Tibial nerve (tissue), 4 donors: ENCODE data around the gene GBF1. TPM values are rescaled to one million over a fixed set of nuclear protein-coding genes. Genes with fewer than 3 reads are reported as not detected.

ENCODE experiments used
- DNase-seq, 2 donors: peaks; one replicate each; pipeline ENCODE4 v3.0.0-alpha.2; 2019; ENCODE audit warnings: low spot score in 2 of 2
- H3K27ac ChIP-seq, 4 donors: fragments of 200-600 bp; sonication (generic) in 3 of 4; one replicate each; pipeline ENCODE4 v1.5.1; 2017 to 2019; ENCODE audit warnings: mild to moderate bottlenecking in 1 of 4
- H3K27me3 ChIP-seq, 2 donors: fragments of 200-600 bp; sonication (generic) in 1 of 2; one replicate each; pipeline versions ENCODE4 v1.5.1 to v1.6.0; 2017 to 2019
- H3K36me3 ChIP-seq, 3 donors: fragments of 200-600 bp; sonication (generic); one replicate each; pipeline ENCODE4 v1.5.1; 2018 to 2019
- H3K4me1 ChIP-seq, 4 donors: fragments of 200-600 bp; sonication (generic) in 3 of 4; one replicate each; pipeline ENCODE4 v1.5.1; 2017 to 2019
- H3K4me3 ChIP-seq, 4 donors: fragments of 200-600 bp; sonication (generic) in 3 of 4; one replicate each; pipeline ENCODE4 v1.5.1; 2017 to 2019; ENCODE audit warnings: mild to moderate bottlenecking in 1 of 4, moderate library complexity in 1 of 4
- H3K9me3 ChIP-seq, 4 donors: fragments of 200-600 bp; sonication (generic) in 3 of 4; one replicate each; pipeline ENCODE4 v1.5.1; 2017 to 2019
- CTCF ChIP-seq, 5 experiments: fragments of 200-600 bp in 3 of 5; fragments of 450-650 bp in 2 of 5; sonication (generic) in 3 of 5; IDR thresholded peaks; one replicate each; pipeline ENCODE4 v1.5.1; 2016 to 2019; ENCODE audit warnings: antibody characterized with exemption in 5 of 5, mild to moderate bottlenecking in 3 of 5, moderate library complexity in 2 of 5
- EP300 ChIP-seq, 2 donors: sonication (generic); formaldehyde crosslinking; IDR thresholded peaks; one replicate each; pipeline ENCODE4 v1.6.1; 2017; ENCODE audit warnings: antibody characterized with exemption in 2 of 2, mild to moderate bottlenecking in 1 of 2
- POLR2A ChIP-seq, 2 donors: fragments of 450-650 bp; IDR thresholded peaks; one replicate each; pipeline ENCODE4 v1.6.1; 2017; ENCODE audit warnings: antibody characterized with exemption in 2 of 2, mild to moderate bottlenecking in 2 of 2, moderate library complexity in 2 of 2
- WGBS, 2 donors: methylation state at CpG; one replicate each; pipeline ENCODE4 v1.1.5; 2018; 5-methylcytosine and 5-hydroxymethylcytosine counted together
- total RNA-seq, 4 donors: library from RNA; depleted of rRNA; stranded (reverse); fragments of >200 nt; gene quantifications; one replicate each; pipeline ENCODE4 v1.1.0, GENCODE V29; 2016

GBF1 gene
- total RNA-seq, 4 donors from 2014 or later, result 31.0 to 38.0 (median 36.1) TPM

GRCh38 chr10:102368077-102368476 lies 122.7 kb downstream of the GBF1 start:
- TF ChIP-seq EP300 (IDR thresholded peaks at IDR 0.05), result no peak
- no peak for TF ChIP-seq CTCF (IDR thresholded peaks at IDR 0.05)
- no peak for TF ChIP-seq POLR2A (IDR thresholded peaks at IDR 0.05)
- Histone ChIP-seq H3K4me3 (no peak overlapping the region), H3K27ac (no peak overlapping the region), H3K27me3 (no peaks in the 10 kb centered on the region), H3K36me3 (peaks cover 9 to 100% (median 79%) of the 10 kb centered on the region in 3 donors), H3K4me1 (no peaks in the 10 kb centered on the region), H3K9me3 (peaks cover 0 to 10% (median 0%) of the 10 kb centered on the region in 4 donors)
- 89 to 91% methylated on average over 3 of the region's 3 CpGs for WGBS, 2 donors
- DNase-seq, result no peak

GRCh38 chr10:102371295-102371694 lies 126.0 kb downstream of the GBF1 start:
- Histone ChIP-seq H3K9me3 (peaks cover 0 to 10% (median 0%) of the 10 kb centered on the region in 4 donors), H3K27me3 (no peaks in the 10 kb centered on the region), H3K27ac (no peak overlapping the region), H3K4me3 (no peak overlapping the region), H3K4me1 (no peaks in the 10 kb centered on the region), H3K36me3 (peaks cover 6 to 100% (median 67%) of the 10 kb centered on the region in 3 donors)
- 96% methylated on average over 2 of the region's 2 CpGs for WGBS, 2 donors
- TF ChIP-seq CTCF (IDR thresholded peaks at IDR 0.05), result no peak
- TF ChIP-seq EP300 (IDR thresholded peaks at IDR 0.05), result no peak
- no peak for TF ChIP-seq POLR2A (IDR thresholded peaks at IDR 0.05)
- no peak for DNase-seq

- H3K36me3 ChIP-seq, result peaks cover 0 to 99% (median 59%) of the 10 kb centered on the region in 3 donors
- no peak overlapping the region for H3K27ac ChIP-seq
- H3K27me3 ChIP-seq, result no peaks in the 10 kb centered on the region
- H3K9me3 ChIP-seq, result peaks cover 0 to 10% (median 0%) of the 10 kb centered on the region in 4 donors
- no peak for DNase-seq
- WGBS, 2 donors, result 86 to 90% methylated on average over 7 of the region's 7 CpGs
- no peaks in the 10 kb centered on the region for H3K4me1 ChIP-seq
- no peak for TF ChIP-seq EP300 (IDR thresholded peaks at IDR 0.05)
- TF ChIP-seq CTCF (IDR thresholded peaks at IDR 0.05), result no peak
- TF ChIP-seq POLR2A (IDR thresholded peaks at IDR 0.05), result no peak
- H3K4me3 ChIP-seq, result no peak overlapping the region
Measured at GRCh38 chr10:102375250-102375649, 129.9 kb downstream of the GBF1 start.

- Histone ChIP-seq H3K27me3 (no peaks in the 10 kb centered on the region), H3K4me1 (no peaks in the 10 kb centered on the region), H3K9me3 (peaks cover 0 to 7% (median 0%) of the 10 kb centered on the region in 4 donors), H3K36me3 (peaks cover 0 to 99% (median 57%) of the 10 kb centered on the region in 3 donors), H3K4me3 (no peak overlapping the region), H3K27ac (no peak overlapping the region)
- TF ChIP-seq POLR2A (IDR thresholded peaks at IDR 0.05), result no peak
- TF ChIP-seq CTCF (IDR thresholded peaks at IDR 0.05), result no peak
- TF ChIP-seq EP300 (IDR thresholded peaks at IDR 0.05), result no peak
- WGBS, 2 donors, result 66 to 94% methylated on average over 2 of the region's 2 CpGs
- DNase-seq, result no peak
Measured at GRCh38 chr10:102375867-102376266, 130.5 kb downstream of the GBF1 start.

GRCh38 chr10:102376901-102377300 lies 131.6 kb downstream of the GBF1 start:
- WGBS, 2 donors, result 91 to 92% methylated on average over 12 of the region's 12 CpGs
- H3K36me3 ChIP-seq, result peaks cover 0 to 99% (median 48%) of the 10 kb centered on the region in 3 donors
- no peak for DNase-seq

More at GRCh38 chr10:102376901-102377300, 131.6 kb downstream of the GBF1 start:
- H3K9me3 ChIP-seq, result no peaks in the 10 kb centered on the region
- H3K27me3 ChIP-seq, result no peaks in the 10 kb centered on the region
- TF ChIP-seq POLR2A (IDR thresholded peaks at IDR 0.05) (no peak), EP300 (IDR thresholded peaks at IDR 0.05) (no peak), CTCF (IDR thresholded peaks at IDR 0.05) (no peak)
- H3K4me3 ChIP-seq, result no peak overlapping the region
- H3K4me1 ChIP-seq, result no peaks in the 10 kb centered on the region
- H3K27ac ChIP-seq, result no peak overlapping the region
